HL-60 (cell line): ENCODE measurements around the gene LAMC1.

Experiments used
- DNase-seq, 2 experiments: peaks; one replicate each; pipeline ENCODE4 v3.0.0-alpha.2; 2010 to 2020; ENCODE audit warnings: low read depth in 1 of 2, low spot score in 1 of 2
- H3K27ac ChIP-seq: fragments of 250-450 bp; sonication (Bioruptor Pico); replicated peaks from 2 replicates; pipeline ENCODE4 v1.5.1; 2020; ENCODE audit warnings: mild to moderate bottlenecking, moderate library complexity
- H3K27me3 ChIP-seq: fragments of 250-450 bp; sonication (Bioruptor Pico); 2 replicates; pipeline ENCODE4 v1.5.1; 2021; ENCODE audit warnings: mild to moderate bottlenecking, moderate library complexity; ENCODE audit not compliant: insufficient read depth, poor library complexity, severe bottlenecking
- H3K4me3 ChIP-seq: replicated peaks from 2 replicates; pipeline ENCODE4 v1.5.1; 2011; ENCODE audit warnings: mild to moderate bottlenecking, control low read depth, low read length; ENCODE audit not compliant: insufficient read depth
- CTCF ChIP-seq: IDR thresholded peaks from one replicate; pipeline ENCODE4 v1.5.1; 2011; ENCODE audit warnings: low read length, control low read depth, inconsistent platforms; ENCODE audit not compliant: insufficient read depth
- GABPA ChIP-seq: IDR thresholded peaks from 2 replicates; pipeline ENCODE4 v1.6.1; 2012; ENCODE audit warnings: low read depth
- POLR2AphosphoS5 ChIP-seq: IDR thresholded peaks from 2 replicates; pipeline ENCODE4 v1.6.1; 2012; ENCODE audit warnings: low read depth
- REST ChIP-seq: IDR thresholded peaks from 2 replicates; pipeline ENCODE4 v1.6.1; 2012; ENCODE audit warnings: low read depth; ENCODE audit not compliant: insufficient replicate concordance
- SPI1 ChIP-seq: IDR thresholded peaks from 2 replicates; pipeline ENCODE4 v1.6.1; 2012; ENCODE audit warnings: low read depth, mild to moderate bottlenecking, borderline replicate concordance

Gene LAMC1

GRCh38 chr1:183180218-183180617 lies 157.0 kb downstream of the LAMC1 start:
- Histone ChIP-seq H3K4me3 (no peak overlapping the region), H3K27ac (no peak overlapping the region), H3K27me3 (no peaks in the 10 kb centered on the region)
- DNase-seq, result no peak
- TF ChIP-seq POLR2AphosphoS5 (no peak), CTCF (no peak), SPI1 (no peak), GABPA (no peak), REST (no peak)

- TF ChIP-seq GABPA, result no peak
- no peak for TF ChIP-seq CTCF
- no peak for TF ChIP-seq SPI1
- TF ChIP-seq REST, result no peak
- no peak for TF ChIP-seq POLR2AphosphoS5
- DNase-seq, result no peak
- Histone ChIP-seq H3K27me3 (no peaks in the 10 kb centered on the region), H3K4me3 (no peak overlapping the region), H3K27ac (no peak overlapping the region)
These were observed 157.4 kb downstream of the LAMC1 start for GRCh38 chr1:183180634-183181056.

- TF ChIP-seq GABPA (no peak), CTCF (no peak), POLR2AphosphoS5 (no peak), REST (no peak), SPI1 (no peak)
- H3K27me3 ChIP-seq, result peaks cover 3% of the 10 kb centered on the region
- no peak for DNase-seq
- no peak within 1 kb of the TSS for H3K4me3 ChIP-seq
- H3K27ac ChIP-seq, result no peak within 1 kb of the TSS
These were observed 162.8 kb downstream of the LAMC1 start, which contains the start of gene LAMC2 for GRCh38 chr1:183185941-183186490. TSS of gene LAMC2 (plus strand) at chr1:183186264. CDS start at chr1:183186353, 89 bp downstream.
